AG04450 (cell line): ENCODE results near the gene BABAM2. TPM values are rescaled to one million over a fixed set of nuclear protein-coding genes. Genes with fewer than 3 reads are reported as not detected.

ENCODE experiments used
- CTCF ChIA-PET: fragments of 300-600, 350-600 bp; formaldehyde crosslinking; extraction: SDS; loops from one replicate; lab custom pipeline; 2022; ENCODE audit warnings: antibody characterized with exemption, inconsistent platforms; lab: Charles Lee
- POLR2A ChIA-PET: fragments of 350-600 bp; formaldehyde crosslinking; extraction: SDS; loops from one replicate; lab custom pipeline; 2021; ENCODE audit warnings: antibody characterized with exemption, inconsistent platforms; lab: Yijun Ruan, JAX
- DNase-seq: peaks from one replicate; pipeline ENCODE4 v3.0.0-alpha.2; 2011; ENCODE audit warnings: low read depth, low spot score
- H3K27ac ChIP-seq: one replicate; pipeline ENCODE4 v1.5.1; 2012; ENCODE audit warnings: low read depth, low read length, control low read depth
- H3K27me3 ChIP-seq: one replicate; pipeline ENCODE4 v1.6.0; 2012; ENCODE audit warnings: low read length; ENCODE audit not compliant: control insufficient read depth, insufficient read depth
- H3K4me3 ChIP-seq: 2 replicates; pipeline ENCODE4 v1.5.1; 2011; ENCODE audit warnings: mild to moderate bottlenecking, low read depth, low read length, control low read depth
- H3K9me3 ChIP-seq: 2 replicates; pipeline ENCODE4 v1.5.1; 2012; ENCODE audit warnings: low read length; ENCODE audit not compliant: control insufficient read depth, insufficient read depth
- CTCF ChIP-seq: IDR thresholded peaks from 2 replicates; pipeline ENCODE4 v1.5.1; 2011; ENCODE audit warnings: low read depth, low read length, control low read depth, inconsistent platforms
- polyA plus RNA-seq: library from polyadenylated mRNA; depleted of rRNA; stranded (reverse); fragments of >200 nt; gene quantifications from 2 replicates; pipeline ENCODE4 v1.2.3, GENCODE V29; 2011

The BABAM2 gene
- polyA plus RNA-seq, 1 experiment = 44.5 TPM

GRCh38 chr2:28052691-28053090, 162.2 kb downstream of the BABAM2 start:
- H3K9me3 ChIP-seq = no peaks in the 10 kb centered on the region
- DNase-seq = no peak
- POLR2A ChIA-PET = no interaction called here
- TF ChIP-seq CTCF = no peak
- H3K4me3 ChIP-seq = no peak overlapping the region
- no peaks in the 10 kb centered on the region for H3K27me3 ChIP-seq
- H3K27ac ChIP-seq = no peak overlapping the region
- CTCF ChIA-PET = no interaction called here

- CTCF ChIA-PET = no interaction called here
- no peak for TF ChIP-seq CTCF
- no peak for DNase-seq
- POLR2A ChIA-PET = no interaction called here
- H3K27me3 ChIP-seq = no peaks in the 10 kb centered on the region
- no peak overlapping the region for H3K4me3 ChIP-seq
- no peaks in the 10 kb centered on the region for H3K9me3 ChIP-seq
- H3K27ac ChIP-seq = no peak overlapping the region
These were observed 163.1 kb downstream of the BABAM2 start for GRCh38 chr2:28053597-28053996.

DNA sequence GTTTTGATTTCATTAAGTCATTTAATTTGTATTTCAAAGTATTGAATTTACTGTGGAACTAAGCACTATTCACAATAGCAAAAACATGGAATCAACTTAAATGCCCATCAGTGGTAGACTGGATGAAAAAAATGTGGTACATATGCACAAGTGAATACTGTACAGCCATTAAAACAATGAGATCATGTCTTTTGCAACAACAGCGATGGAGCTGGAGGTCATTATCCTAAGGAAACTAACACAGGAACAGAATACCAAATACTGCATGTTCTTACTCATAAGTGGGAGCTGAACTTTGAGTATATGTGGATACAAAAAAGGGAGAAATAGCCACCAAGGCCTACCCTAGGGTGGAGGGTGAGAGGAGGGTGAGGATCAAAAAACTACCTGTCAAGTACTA, 164.4 kb downstream of the BABAM2 start:
- ChIA-PET CTCF (interaction anchor here (0.5 to 1.0 kb wide), 3 partner anchors 9 to 372 kb away, joined by 3 to 5 read pairs (median 3); no protein-coding TSS in a partner anchor), POLR2A (no interaction called here)
- Histone ChIP-seq H3K4me3 (no peak overlapping the region), H3K9me3 (no peaks in the 10 kb centered on the region), H3K27ac (no peak overlapping the region), H3K27me3 (no peaks in the 10 kb centered on the region)
- TF ChIP-seq CTCF = no peak
- no peak for DNase-seq

DNA sequence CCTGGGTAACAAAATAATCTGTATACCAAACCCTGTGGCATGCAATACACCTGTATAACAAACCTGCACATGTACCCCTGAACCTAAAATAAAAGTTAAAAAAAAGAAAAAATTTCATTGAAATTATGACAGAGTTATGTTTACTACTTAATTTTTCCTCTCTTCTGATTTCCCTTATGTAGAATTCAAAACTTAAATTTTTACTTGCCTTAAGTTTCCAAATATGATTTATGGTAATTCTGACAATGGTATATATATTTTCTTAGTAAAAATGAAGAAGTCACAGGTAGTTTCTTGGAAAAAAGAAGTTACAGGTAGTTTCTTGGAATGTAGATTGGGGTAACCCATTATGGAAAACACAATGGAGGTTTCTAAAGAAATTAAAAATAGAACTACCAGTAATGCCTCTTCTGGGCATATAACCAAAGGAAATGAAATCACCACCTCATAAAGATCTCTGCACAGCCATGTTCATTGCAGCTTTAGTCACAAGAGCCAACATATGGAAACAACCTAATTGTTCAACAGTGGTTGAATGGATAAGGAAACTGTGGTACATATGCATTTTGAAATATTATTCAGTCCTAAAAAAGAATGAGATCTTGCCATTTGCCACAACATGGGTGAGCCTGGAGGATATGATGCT, 164.9 kb downstream of the BABAM2 start:
- Histone ChIP-seq H3K27me3 (no peaks in the 10 kb centered on the region), H3K9me3 (no peaks in the 10 kb centered on the region), H3K4me3 (no peak overlapping the region), H3K27ac (no peak overlapping the region)
- ChIA-PET CTCF (interaction anchor here (0.5 to 0.8 kb wide), 2 partner anchors 9 to 195 kb away, joined by 3 read pairs; no protein-coding TSS in a partner anchor), POLR2A (no interaction called here)
- no peak for TF ChIP-seq CTCF
- DNase-seq = no peak

GRCh38 chr2:28058791-28059190, 168.3 kb downstream of the BABAM2 start:
- CTCF ChIA-PET = no interaction called here
- Histone ChIP-seq H3K4me3 (no peak overlapping the region), H3K27me3 (no peaks in the 10 kb centered on the region), H3K27ac (no peak overlapping the region), H3K9me3 (no peaks in the 10 kb centered on the region)
- POLR2A ChIA-PET = no interaction called here
- TF ChIP-seq CTCF = no peak
- DNase-seq = no peak
